Gastrocnemius medialis (tissue), 4 donors: Measurements from ENCODE around the gene SLC17A2.

Experiments
- CTCF ChIP-seq, 5 experiments: fragments of 450-650 bp in 3 of 5; fragments of 200-600 bp in 2 of 5; sonication (generic) in 2 of 5; IDR thresholded peaks in 4 of 5; conservative IDR thresholded peaks in 1 of 5; 1 replicate in 4 of 5; 2 replicates in 1 of 5; pipeline ENCODE4 v1.5.1; 2016 to 2019; ENCODE audit warnings: antibody characterized with exemption in 5 of 5, mild to moderate bottlenecking in 3 of 5, moderate library complexity in 3 of 5
- POLR2A ChIP-seq, 2 donors: fragments of 450-650 bp; IDR thresholded peaks; one replicate each; pipeline ENCODE4 v1.6.1; 2017; ENCODE audit warnings: antibody characterized with exemption in 2 of 2, mild to moderate bottlenecking in 2 of 2, moderate library complexity in 2 of 2

GRCh38 chr6:25892877-25893276, 37.6 kb downstream of the SLC17A2 start:
- no peak for TF ChIP-seq POLR2A (IDR thresholded peaks at IDR 0.05)
- TF ChIP-seq CTCF (IDR thresholded peaks at IDR 0.05 in 4 of 5, conservative IDR thresholded peaks at IDR 0.05 in 1 of 5), result no peak
